T-helper 2 cell treated with Interferon-gamma antibody and Interleukin-4, amounts not matched to agents 5 μg/mL and 100 μg/mL, for 36 hours (primary cell): ENCODE results near the gene ENOX1.
A peak's percentile ranks its signal among the peaks of the same experiment; 100 is the strongest.

Experiments
- DNase-seq: peaks from one replicate; pipeline ENCODE4 v3.0.0; 2021; ENCODE audit warnings: low spot score
- H3K27ac Mint-ChIP-seq: one replicate; pipeline ENCODE4 v1.8.0; 2021; ENCODE audit warnings: mild to moderate bottlenecking, mixed read lengths
- H3K27me3 Mint-ChIP-seq: one replicate; pipeline ENCODE4 v1.8.0; 2021; ENCODE audit warnings: low read depth, mixed read lengths
- H3K36me3 Mint-ChIP-seq: one replicate; pipeline ENCODE4 v1.8.0; 2021; ENCODE audit warnings: low read depth, mixed read lengths
- H3K4me1 Mint-ChIP-seq: one replicate; pipeline ENCODE4 v1.8.0; 2021; ENCODE audit warnings: low read depth, mixed read lengths
- H3K4me3 Mint-ChIP-seq: one replicate; pipeline ENCODE4 v1.8.0; 2022; ENCODE audit warnings: mild to moderate bottlenecking, moderate library complexity, mixed read lengths
- H3K9me3 Mint-ChIP-seq: one replicate; pipeline ENCODE4 v1.8.0; 2021; ENCODE audit warnings: mixed read lengths

Gene ENOX1

GRCh38 chr13:43694146-43694664 is 92.6 kb downstream of the ENOX1 start:
- Mint-ChIP-seq H3K36me3 (no peaks in the 10 kb centered on the region), H3K4me1 (no peaks in the 10 kb centered on the region), H3K9me3 (no peaks in the 10 kb centered on the region), H3K4me3 (no peak overlapping the region), H3K27ac (no peak overlapping the region), H3K27me3 (peaks cover 4% of the 10 kb centered on the region)
- no peak for DNase-seq

DNA sequence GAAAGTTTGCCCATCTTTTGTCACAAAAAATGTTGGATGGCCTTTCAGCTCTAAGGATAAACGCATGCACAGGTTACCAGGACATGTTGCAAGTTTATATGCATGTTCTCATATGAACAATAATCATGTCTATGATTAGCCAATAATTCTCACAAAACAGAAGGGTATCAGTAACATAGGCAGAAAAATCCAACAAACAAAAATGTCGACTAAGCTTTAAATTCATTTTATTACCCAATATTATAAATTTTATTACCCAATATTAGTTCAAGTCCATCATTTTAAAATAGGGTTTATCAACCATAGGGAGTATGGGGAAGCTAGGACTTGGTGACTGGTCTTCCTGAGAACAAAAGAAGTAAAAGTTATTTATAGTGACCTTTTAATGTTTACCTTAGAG is 93.1 kb downstream of the ENOX1 start:
- DNase-seq: no peak
- Mint-ChIP-seq H3K27ac (no peak overlapping the region), H3K27me3 (peaks cover 4% of the 10 kb centered on the region), H3K36me3 (no peaks in the 10 kb centered on the region), H3K9me3 (no peaks in the 10 kb centered on the region), H3K4me1 (no peaks in the 10 kb centered on the region), H3K4me3 (no peak overlapping the region)

GRCh38 chr13:43688227-43688907 is 98.4 kb downstream of the ENOX1 start:
- H3K27ac Mint-ChIP-seq: no peak overlapping the region

GRCh38 chr13:43687038-43687437 is 99.7 kb downstream of the ENOX1 start:
- no peak overlapping the region for H3K27ac Mint-ChIP-seq
- H3K9me3 Mint-ChIP-seq: no peaks in the 10 kb centered on the region
- no peaks in the 10 kb centered on the region for H3K4me1 Mint-ChIP-seq
- DNase-seq: no peak
- no peaks in the 10 kb centered on the region for H3K27me3 Mint-ChIP-seq
- no peaks in the 10 kb centered on the region for H3K36me3 Mint-ChIP-seq
- H3K4me3 Mint-ChIP-seq: no peak overlapping the region

More at GRCh38 chr13:43688227-43688907, 98.4 kb downstream of the ENOX1 start:
- no peak for DNase-seq
- no peaks in the 10 kb centered on the region for H3K9me3 Mint-ChIP-seq
- no peaks in the 10 kb centered on the region for H3K36me3 Mint-ChIP-seq
- no peaks in the 10 kb centered on the region for H3K4me1 Mint-ChIP-seq
- H3K4me3 Mint-ChIP-seq: no peak overlapping the region
- no peaks in the 10 kb centered on the region for H3K27me3 Mint-ChIP-seq

GRCh38 chr13:43686557-43686956 is 100.2 kb downstream of the ENOX1 start:
- H3K36me3 Mint-ChIP-seq: no peaks in the 10 kb centered on the region
- no peaks in the 10 kb centered on the region for H3K9me3 Mint-ChIP-seq
- H3K4me3 Mint-ChIP-seq: no peak overlapping the region
- no peak overlapping the region for H3K27ac Mint-ChIP-seq
- H3K4me1 Mint-ChIP-seq: no peaks in the 10 kb centered on the region
- no peaks in the 10 kb centered on the region for H3K27me3 Mint-ChIP-seq
- DNase-seq: no peak

- H3K4me1 Mint-ChIP-seq: no peaks in the 10 kb centered on the region
Observed at GRCh38 chr13:43684963-43685725, 101.6 kb downstream of the ENOX1 start.

DNA sequence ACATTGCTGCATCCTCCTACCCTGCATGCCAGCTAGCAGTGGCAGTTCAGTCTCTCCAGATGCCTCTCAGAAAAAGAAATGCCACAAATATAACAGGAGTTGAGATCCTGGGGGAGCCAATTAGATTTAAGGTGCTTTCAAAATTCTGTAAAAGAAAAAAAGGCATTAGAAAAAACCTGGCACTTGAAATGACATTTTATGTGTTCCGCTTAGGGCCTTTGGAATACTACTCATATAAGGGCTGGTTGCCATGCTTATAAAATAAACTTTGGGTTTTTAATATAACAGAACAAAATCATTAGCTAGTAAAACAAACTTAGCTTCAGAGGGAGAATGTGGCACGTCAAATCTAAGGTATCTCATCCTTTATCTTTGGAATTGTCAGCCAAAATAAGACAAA is 104.1 kb downstream of the ENOX1 start:
- Mint-ChIP-seq H3K4me1 (no peaks in the 10 kb centered on the region), H3K4me3 (no peak overlapping the region), H3K36me3 (no peaks in the 10 kb centered on the region), H3K9me3 (no peaks in the 10 kb centered on the region), H3K27me3 (no peaks in the 10 kb centered on the region), H3K27ac (no peak overlapping the region)
- no peak for DNase-seq

More at GRCh38 chr13:43684963-43685725, 101.6 kb downstream of the ENOX1 start:
- no peaks in the 10 kb centered on the region for H3K9me3 Mint-ChIP-seq
- H3K27me3 Mint-ChIP-seq: no peaks in the 10 kb centered on the region
- no peak for DNase-seq
- no peak overlapping the region for H3K4me3 Mint-ChIP-seq
- no peaks in the 10 kb centered on the region for H3K36me3 Mint-ChIP-seq
- H3K27ac Mint-ChIP-seq: no peak overlapping the region

DNA sequence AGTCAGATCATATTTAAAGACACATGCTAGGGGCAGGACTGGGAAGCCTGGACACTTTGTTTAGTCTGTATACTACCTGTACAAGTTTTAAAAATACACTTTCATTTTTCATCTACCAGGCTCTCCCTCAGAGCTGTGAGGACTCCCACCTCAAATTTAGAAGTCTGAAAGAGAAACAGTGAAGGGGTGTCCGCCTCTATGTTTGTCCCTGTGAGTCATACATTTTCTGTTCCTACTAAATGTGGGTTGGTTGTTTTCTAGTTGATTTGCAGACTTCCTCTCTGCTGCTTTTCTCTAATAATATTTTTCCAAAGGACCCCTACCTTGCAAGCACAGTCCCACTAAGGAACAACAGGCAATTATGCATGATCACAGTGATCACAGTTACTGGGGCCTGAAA is 110.5 kb downstream of the ENOX1 start:
- Mint-ChIP-seq H3K27ac (no peak overlapping the region), H3K4me1 (no peaks in the 10 kb centered on the region), H3K36me3 (no peaks in the 10 kb centered on the region), H3K9me3 (no peaks in the 10 kb centered on the region), H3K4me3 (no peak overlapping the region), H3K27me3 (peaks cover 2% of the 10 kb centered on the region)
- no peak for DNase-seq

- no peak overlapping the region for H3K4me3 Mint-ChIP-seq
- no peaks in the 10 kb centered on the region for H3K4me1 Mint-ChIP-seq
- no peak overlapping the region for H3K27ac Mint-ChIP-seq
- H3K36me3 Mint-ChIP-seq: no peaks in the 10 kb centered on the region
- peaks cover 2% of the 10 kb centered on the region for H3K27me3 Mint-ChIP-seq
- no peaks in the 10 kb centered on the region for H3K9me3 Mint-ChIP-seq
- DNase-seq: no peak
Observed at GRCh38 chr13:43675577-43675976, 111.2 kb downstream of the ENOX1 start.

DNA sequence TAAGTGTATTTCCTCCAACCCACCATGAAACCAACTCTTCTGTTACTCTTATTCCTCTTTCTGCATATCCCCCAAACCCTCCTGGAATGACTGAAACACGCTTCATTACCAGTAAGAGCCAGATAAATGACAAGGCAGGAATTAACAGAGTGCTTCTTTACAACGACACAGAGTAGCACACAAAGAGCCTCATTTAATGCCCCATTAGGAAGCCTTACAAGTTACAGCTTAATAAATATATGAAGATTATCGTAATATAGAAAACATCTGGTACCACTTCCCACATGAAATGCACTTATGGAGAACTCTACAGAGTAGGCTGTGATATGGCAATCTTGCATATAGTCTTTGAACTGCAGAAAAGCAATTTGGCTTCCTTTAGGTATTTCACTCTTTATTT is 116.8 kb downstream of the ENOX1 start:
- no peaks in the 10 kb centered on the region for H3K36me3 Mint-ChIP-seq
- no peaks in the 10 kb centered on the region for H3K9me3 Mint-ChIP-seq
- H3K27ac Mint-ChIP-seq: no peak overlapping the region
- no peaks in the 10 kb centered on the region for H3K4me1 Mint-ChIP-seq
- no peak overlapping the region for H3K4me3 Mint-ChIP-seq
- H3K27me3 Mint-ChIP-seq: peaks cover 6% of the 10 kb centered on the region
- no peak for DNase-seq

GRCh38 chr13:43669101-43669500 is 117.7 kb downstream of the ENOX1 start:
- no peak for DNase-seq
- Mint-ChIP-seq H3K4me1 (peaks cover 5% of the 10 kb centered on the region), H3K36me3 (no peaks in the 10 kb centered on the region), H3K27ac (no peak overlapping the region), H3K4me3 (no peak overlapping the region), H3K27me3 (peaks cover 6% of the 10 kb centered on the region), H3K9me3 (no peaks in the 10 kb centered on the region)

DNA sequence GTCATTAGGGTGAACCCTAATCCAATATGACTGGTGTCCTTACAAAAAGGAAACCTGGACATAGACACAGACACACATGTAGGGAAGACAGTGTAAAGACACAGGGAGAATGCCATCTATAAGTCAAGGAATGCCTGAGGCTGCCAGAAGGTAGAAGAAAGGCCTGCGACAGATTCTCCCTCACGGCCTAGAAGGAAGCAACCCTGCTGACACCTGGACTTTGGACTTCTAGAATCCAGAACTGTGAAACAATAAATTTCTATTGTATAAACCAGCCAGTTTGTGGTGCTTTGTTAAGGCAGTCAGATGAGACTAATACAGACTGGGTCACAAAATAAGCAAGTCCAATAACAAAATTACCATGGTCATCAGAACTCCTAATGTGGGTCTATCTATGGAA is 120.4 kb downstream of the ENOX1 start:
- H3K27ac Mint-ChIP-seq: no peak overlapping the region
- no peak for DNase-seq
- H3K4me3 Mint-ChIP-seq: no peak overlapping the region
- no peaks in the 10 kb centered on the region for H3K9me3 Mint-ChIP-seq
- peaks cover 7% of the 10 kb centered on the region for H3K27me3 Mint-ChIP-seq
- no peaks in the 10 kb centered on the region for H3K36me3 Mint-ChIP-seq
- H3K4me1 Mint-ChIP-seq: peaks cover 5% of the 10 kb centered on the region

- no peak overlapping the region for H3K4me3 Mint-ChIP-seq
- peaks cover 11% of the 10 kb centered on the region for H3K27me3 Mint-ChIP-seq
- H3K4me1 Mint-ChIP-seq: peaks cover 5% of the 10 kb centered on the region
- no peaks in the 10 kb centered on the region for H3K36me3 Mint-ChIP-seq
- DNase-seq: no peak
- no peak overlapping the region for H3K27ac Mint-ChIP-seq
- no peaks in the 10 kb centered on the region for H3K9me3 Mint-ChIP-seq
Observed at GRCh38 chr13:43665388-43665787, 121.4 kb downstream of the ENOX1 start.

DNA sequence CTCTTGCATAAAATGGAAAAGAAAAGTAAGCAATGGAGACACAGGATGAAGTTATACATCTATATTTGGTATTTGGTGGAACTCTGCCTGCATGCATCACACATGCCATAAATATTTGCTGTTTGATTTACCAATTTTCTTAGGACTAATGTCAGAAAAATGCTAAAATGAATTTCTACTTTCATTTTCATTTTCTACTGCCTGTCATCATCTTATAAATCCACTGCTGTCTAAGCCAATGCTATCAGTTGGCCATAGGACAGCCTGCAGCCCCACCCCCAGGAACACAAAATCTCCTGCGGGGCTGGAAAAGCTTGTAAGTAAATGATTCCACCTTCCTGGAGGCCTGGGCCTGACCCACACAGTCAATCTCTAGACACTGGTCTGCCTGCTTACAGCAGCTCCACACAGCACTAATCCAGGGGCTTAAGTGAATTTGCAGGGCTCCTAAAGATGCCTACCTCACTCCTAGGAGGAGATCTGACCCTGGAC is 122.0 kb downstream of the ENOX1 start:
- Mint-ChIP-seq H3K4me3 (peak overlapping the region; percentile 46), H3K4me1 (peaks cover 5% of the 10 kb centered on the region), H3K9me3 (no peaks in the 10 kb centered on the region), H3K27ac (no peak overlapping the region), H3K36me3 (no peaks in the 10 kb centered on the region), H3K27me3 (peaks cover 6% of the 10 kb centered on the region)
- DNase-seq: no peak
